ENCODE results near the gene TTC28.
"Not testable (repeated sequence)": the region's sequence is repeated elsewhere in the genome, so short reads cannot be mapped to it uniquely, and the experiment has no call there.

TTC28 gene

DNA sequence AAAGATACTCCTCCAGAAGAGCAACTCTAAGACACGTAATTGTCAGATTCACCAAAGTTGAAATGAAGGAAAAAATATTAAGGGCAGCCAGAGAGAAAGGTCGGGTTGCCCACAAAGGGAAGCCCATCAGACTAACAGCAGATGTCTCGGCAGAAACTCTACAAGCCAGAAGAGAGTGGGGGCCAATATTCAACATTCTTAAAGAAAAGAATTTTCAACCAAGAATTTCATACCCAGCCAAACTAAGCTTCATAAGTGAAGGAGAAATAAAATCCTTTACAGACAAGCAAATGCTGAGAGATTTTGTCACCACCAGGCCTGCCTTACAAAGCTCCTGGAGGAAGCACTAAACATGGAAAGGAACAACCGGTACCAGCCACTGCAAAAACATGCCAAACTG is 149.1 kb downstream of the TTC28 start:
- no CpG with 5 or more reads among the region's 4 CpGs for WGBS (ENCODE audit: extremely low coverage, insufficient coverage, low lambda C conversion rate)
- H3K79me2 ChIP-seq (ENCODE audit: control insufficient read depth, insufficient read depth, low read length); H3K9ac ChIP-seq (ENCODE audit: low read length); DNase-seq; H2BK15ac ChIP-seq (replicated peaks; ENCODE audit: low read depth); H4K5ac ChIP-seq (ENCODE audit: low read length); H2BK5ac ChIP-seq (ENCODE audit: low read length); H2BK120ac ChIP-seq (ENCODE audit: low read depth, low read length); H3K27me3 ChIP-seq (ENCODE audit: insufficient read depth, low read length, poor library complexity); H3K79me1 ChIP-seq (ENCODE audit: low read length); H3K56ac ChIP-seq (ENCODE audit: low read length); H3K36me3 ChIP-seq (ENCODE audit: control insufficient read depth, insufficient read depth, low read length); H3K4me2 ChIP-seq (ENCODE audit: low read length); H4K8ac ChIP-seq (ENCODE audit: low read depth, low read length); H3K18ac ChIP-seq (ENCODE audit: low read length); H3K27ac ChIP-seq (ENCODE audit: low read depth, low read length); H2AK5ac ChIP-seq (ENCODE audit: low read length); H3K4me1 ChIP-seq (ENCODE audit: control insufficient read depth, low read depth, low read length); H3K4ac ChIP-seq (ENCODE audit: low read depth, low read length); H3K4me3 ChIP-seq (ENCODE audit: low read length); H3K23ac ChIP-seq (ENCODE audit: low read length): not testable (repeated sequence)

DNA sequence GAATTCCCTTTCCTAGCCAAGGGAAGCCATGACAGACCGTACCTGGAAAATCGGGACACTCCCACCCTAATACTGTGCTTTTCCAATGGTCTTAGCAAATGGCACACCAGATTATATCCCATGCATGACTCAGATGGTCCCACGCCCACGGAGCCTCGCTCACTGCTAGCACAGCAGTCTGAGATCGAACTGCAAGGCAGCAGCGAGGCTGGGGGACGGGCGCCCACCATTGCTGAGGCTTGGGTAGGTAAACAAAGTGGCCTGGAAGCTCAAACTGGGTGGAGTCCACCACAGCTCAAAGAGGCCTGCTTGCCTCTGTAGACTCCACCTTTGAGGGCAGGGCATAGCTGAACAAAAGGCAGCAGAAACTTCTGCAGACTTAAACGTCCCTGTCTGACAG is 150.5 kb downstream of the TTC28 start:
- H4K8ac ChIP-seq (ENCODE audit: low read depth, low read length); H3K23ac ChIP-seq (ENCODE audit: low read length); H3K36me3 ChIP-seq (ENCODE audit: control insufficient read depth, insufficient read depth, low read length); H3K4ac ChIP-seq (ENCODE audit: low read depth, low read length); H3K4me2 ChIP-seq (ENCODE audit: low read length); DNase-seq; H3K79me2 ChIP-seq (ENCODE audit: control insufficient read depth, insufficient read depth, low read length); H3K4me1 ChIP-seq (ENCODE audit: control insufficient read depth, low read depth, low read length); H3K56ac ChIP-seq (ENCODE audit: low read length); H3K4me3 ChIP-seq (ENCODE audit: low read length); H3K27ac ChIP-seq (ENCODE audit: low read depth, low read length); H2BK5ac ChIP-seq (ENCODE audit: low read length); H3K27me3 ChIP-seq (ENCODE audit: insufficient read depth, low read length, poor library complexity); H2AK5ac ChIP-seq (ENCODE audit: low read length); H4K5ac ChIP-seq (ENCODE audit: low read length); H2BK120ac ChIP-seq (ENCODE audit: low read depth, low read length); H3K79me1 ChIP-seq (ENCODE audit: low read length); H2BK15ac ChIP-seq (replicated peaks; ENCODE audit: low read depth); H3K18ac ChIP-seq (ENCODE audit: low read length); H3K9ac ChIP-seq (ENCODE audit: low read length): not testable (repeated sequence)
- no CpG with 5 or more reads among the region's 10 CpGs for WGBS (ENCODE audit: extremely low coverage, insufficient coverage, low lambda C conversion rate)

DNA sequence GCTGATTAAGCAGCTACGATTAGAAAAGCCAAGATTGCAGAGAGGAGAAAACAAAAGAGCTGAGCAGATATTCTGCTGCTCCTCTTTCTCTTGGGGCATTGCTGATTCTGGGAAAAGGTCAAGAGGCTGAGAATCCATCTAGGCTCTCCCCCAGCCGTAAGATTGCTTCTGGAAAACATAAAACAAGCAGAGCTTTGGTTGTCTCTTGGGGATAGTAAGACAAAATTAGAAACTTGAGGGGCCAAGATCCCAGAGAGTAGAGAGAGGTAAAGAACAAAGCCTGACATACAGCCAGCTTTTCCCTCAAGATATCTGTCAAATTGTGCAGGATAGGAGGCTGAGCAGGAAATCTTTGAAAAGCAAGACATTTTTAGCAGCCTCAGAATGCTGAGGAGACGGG is 158.2 kb downstream of the TTC28 start:
- Histone ChIP-seq H3K36me3 (ENCODE audit: control insufficient read depth, insufficient read depth, low read length) (no peaks in the 10 kb centered on the region), H4K5ac (ENCODE audit: low read length) (no peak overlapping the region), H2AK5ac (ENCODE audit: low read length) (no peak overlapping the region), H3K4me3 (ENCODE audit: low read length) (no peak overlapping the region), H3K18ac (ENCODE audit: low read length) (no peak overlapping the region), H3K4me1 (ENCODE audit: control insufficient read depth, low read depth, low read length) (no peaks in the 10 kb centered on the region), H2BK120ac (ENCODE audit: low read depth, low read length) (no peak overlapping the region), H3K79me2 (ENCODE audit: control insufficient read depth, insufficient read depth, low read length) (no peaks in the 10 kb centered on the region), H3K9ac (ENCODE audit: low read length) (no peak overlapping the region), H3K56ac (ENCODE audit: low read length) (no peak overlapping the region), H3K4me2 (ENCODE audit: low read length) (no peak overlapping the region), H3K4ac (ENCODE audit: low read depth, low read length) (no peak overlapping the region), H4K8ac (ENCODE audit: low read depth, low read length) (no peak overlapping the region), H3K27me3 (ENCODE audit: insufficient read depth, low read length, poor library complexity) (no peaks in the 10 kb centered on the region), H2BK15ac (replicated peaks; ENCODE audit: low read depth) (no peak overlapping the region), H3K23ac (ENCODE audit: low read length) (no peak overlapping the region), H3K79me1 (ENCODE audit: low read length) (no peaks in the 10 kb centered on the region), H2BK5ac (ENCODE audit: low read length) (no peak overlapping the region), H3K27ac (ENCODE audit: low read depth, low read length) (no peak overlapping the region)
- DNase-seq, result peak; percentile 73
- WGBS (ENCODE audit: extremely low coverage, insufficient coverage, low lambda C conversion rate), result no CpG with 5 or more reads among the region's 3 CpGs

DNA sequence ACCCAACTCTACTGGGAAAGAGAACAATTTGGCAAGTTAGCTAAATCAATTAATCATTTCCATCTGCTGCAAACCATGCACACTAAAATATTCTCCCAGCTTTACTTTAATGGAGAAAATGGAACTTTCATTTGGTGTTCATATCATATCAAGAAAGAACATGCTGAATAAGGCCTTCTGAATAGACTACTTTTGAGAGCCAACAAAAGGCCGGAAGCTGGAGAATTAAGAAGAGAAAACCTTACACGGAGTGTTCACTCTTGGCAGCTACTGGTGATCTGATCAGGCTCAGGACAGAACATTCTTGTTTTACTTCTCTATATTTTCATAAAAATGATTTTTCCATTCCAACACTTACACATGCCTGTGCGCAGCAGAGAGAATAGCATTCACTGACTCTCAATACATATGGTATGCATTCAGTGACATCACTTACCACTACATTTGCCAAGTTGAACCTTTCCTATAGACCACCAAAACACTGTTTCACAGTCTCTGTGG is 165.3 kb downstream of the TTC28 start:
- no peak overlapping the region for H2BK15ac ChIP-seq (replicated peaks; ENCODE audit: low read depth)
- H3K18ac ChIP-seq (ENCODE audit: low read length), result no peak overlapping the region
- H3K36me3 ChIP-seq (ENCODE audit: control insufficient read depth, insufficient read depth, low read length), result no peaks in the 10 kb centered on the region
- H3K56ac ChIP-seq (ENCODE audit: low read length), result no peak overlapping the region
- no peak overlapping the region for H4K5ac ChIP-seq (ENCODE audit: low read length)
- H3K79me2 ChIP-seq (ENCODE audit: control insufficient read depth, insufficient read depth, low read length), result no peaks in the 10 kb centered on the region
- H3K4me3 ChIP-seq (ENCODE audit: low read length), result no peak overlapping the region
- no peak overlapping the region for H2BK5ac ChIP-seq (ENCODE audit: low read length)
- no peak overlapping the region for H3K27ac ChIP-seq (ENCODE audit: low read depth, low read length)
- no peak overlapping the region for H2BK120ac ChIP-seq (ENCODE audit: low read depth, low read length)
- H2AK5ac ChIP-seq (ENCODE audit: low read length), result no peak overlapping the region
- no peak overlapping the region for H4K8ac ChIP-seq (ENCODE audit: low read depth, low read length)
- no peak overlapping the region for H3K4ac ChIP-seq (ENCODE audit: low read depth, low read length)
- no peaks in the 10 kb centered on the region for H3K27me3 ChIP-seq (ENCODE audit: insufficient read depth, low read length, poor library complexity)
- H3K9ac ChIP-seq (ENCODE audit: low read length), result no peak overlapping the region
- no peak for DNase-seq
- H3K23ac ChIP-seq (ENCODE audit: low read length), result no peak overlapping the region
- no peak overlapping the region for H3K4me2 ChIP-seq (ENCODE audit: low read length)
- WGBS (ENCODE audit: extremely low coverage, insufficient coverage, low lambda C conversion rate), result no CpG with 5 or more reads among the region's 3 CpGs
- H3K79me1 ChIP-seq (ENCODE audit: low read length), result no peaks in the 10 kb centered on the region
- H3K4me1 ChIP-seq (ENCODE audit: control insufficient read depth, low read depth, low read length), result no peaks in the 10 kb centered on the region

DNA sequence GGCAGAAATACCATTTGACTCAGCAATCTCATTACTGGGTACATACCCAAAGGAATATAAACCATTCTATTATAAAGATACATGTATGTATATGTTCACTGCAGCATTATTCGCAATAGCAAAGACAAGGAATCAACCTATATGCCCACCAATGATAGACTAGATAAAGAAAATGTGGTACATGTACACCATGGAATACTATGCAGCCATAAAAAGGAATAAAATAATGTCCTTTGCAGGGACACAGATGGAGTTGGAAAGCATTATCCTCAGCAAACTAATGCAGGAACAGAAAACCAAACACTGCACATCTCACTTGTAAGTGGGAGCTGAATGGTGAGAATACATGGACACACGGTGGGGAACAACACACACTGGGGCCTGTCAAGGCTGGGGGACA is 167.3 kb downstream of the TTC28 start:
- H3K4ac ChIP-seq (ENCODE audit: low read depth, low read length); H3K79me2 ChIP-seq (ENCODE audit: control insufficient read depth, insufficient read depth, low read length); H3K27me3 ChIP-seq (ENCODE audit: insufficient read depth, low read length, poor library complexity); H4K8ac ChIP-seq (ENCODE audit: low read depth, low read length); H2BK15ac ChIP-seq (replicated peaks; ENCODE audit: low read depth); H2BK5ac ChIP-seq (ENCODE audit: low read length); H3K18ac ChIP-seq (ENCODE audit: low read length); H3K27ac ChIP-seq (ENCODE audit: low read depth, low read length); H3K4me2 ChIP-seq (ENCODE audit: low read length); DNase-seq; H3K23ac ChIP-seq (ENCODE audit: low read length); H3K4me3 ChIP-seq (ENCODE audit: low read length); H3K36me3 ChIP-seq (ENCODE audit: control insufficient read depth, insufficient read depth, low read length); H3K9ac ChIP-seq (ENCODE audit: low read length); H2AK5ac ChIP-seq (ENCODE audit: low read length); H4K5ac ChIP-seq (ENCODE audit: low read length); H3K4me1 ChIP-seq (ENCODE audit: control insufficient read depth, low read depth, low read length); H2BK120ac ChIP-seq (ENCODE audit: low read depth, low read length); H3K79me1 ChIP-seq (ENCODE audit: low read length); H3K56ac ChIP-seq (ENCODE audit: low read length): not testable (repeated sequence)
- no CpG with 5 or more reads among the region's 2 CpGs for WGBS (ENCODE audit: extremely low coverage, insufficient coverage, low lambda C conversion rate)

DNA sequence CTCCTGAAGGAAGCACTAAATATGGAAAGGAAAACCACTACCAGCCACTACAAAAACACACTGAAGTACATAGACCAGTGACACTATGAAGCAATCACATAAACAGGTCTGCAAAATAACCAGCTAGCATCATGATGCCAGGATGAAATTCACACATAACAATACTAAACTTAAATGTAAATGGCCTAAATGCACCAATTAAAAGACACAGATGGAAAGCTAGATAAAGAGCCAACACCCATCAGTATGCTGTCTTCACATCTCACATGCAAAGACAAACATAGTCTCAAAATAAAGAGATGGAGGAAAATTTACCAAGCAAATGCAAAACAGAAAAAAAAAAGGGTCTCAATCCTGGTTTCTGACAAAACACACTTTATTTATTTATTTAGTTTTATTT is 171.7 kb downstream of the TTC28 start:
- H2AK5ac ChIP-seq (ENCODE audit: low read length), result no peak overlapping the region
- no peak overlapping the region for H3K9ac ChIP-seq (ENCODE audit: low read length)
- no peaks in the 10 kb centered on the region for H3K79me2 ChIP-seq (ENCODE audit: control insufficient read depth, insufficient read depth, low read length)
- H3K27ac ChIP-seq (ENCODE audit: low read depth, low read length), result no peak overlapping the region
- no peak overlapping the region for H3K4me3 ChIP-seq (ENCODE audit: low read length)
- no peak overlapping the region for H4K8ac ChIP-seq (ENCODE audit: low read depth, low read length)
- no peak overlapping the region for H2BK5ac ChIP-seq (ENCODE audit: low read length)
- no peak overlapping the region for H2BK120ac ChIP-seq (ENCODE audit: low read depth, low read length)
- no peak overlapping the region for H3K23ac ChIP-seq (ENCODE audit: low read length)
- H2BK15ac ChIP-seq (replicated peaks; ENCODE audit: low read depth), result no peak overlapping the region
- no peak for DNase-seq
- no peak overlapping the region for H3K18ac ChIP-seq (ENCODE audit: low read length)
- no peak overlapping the region for H3K56ac ChIP-seq (ENCODE audit: low read length)
- no peaks in the 10 kb centered on the region for H3K36me3 ChIP-seq (ENCODE audit: control insufficient read depth, insufficient read depth, low read length)
- H3K4ac ChIP-seq (ENCODE audit: low read depth, low read length), result no peak overlapping the region
- H3K79me1 ChIP-seq (ENCODE audit: low read length), result no peaks in the 10 kb centered on the region
- H3K4me2 ChIP-seq (ENCODE audit: low read length), result no peak overlapping the region
- H4K5ac ChIP-seq (ENCODE audit: low read length), result no peak overlapping the region
- H3K4me1 ChIP-seq (ENCODE audit: control insufficient read depth, low read depth, low read length), result no peaks in the 10 kb centered on the region
- no peaks in the 10 kb centered on the region for H3K27me3 ChIP-seq (ENCODE audit: insufficient read depth, low read length, poor library complexity)

Measured in mesendoderm (in vitro differentiated cells).